HG03064 (cell line): ENCODE measurements around the gene CCDC181.

Experiments used
- ATAC-seq: cut with Tn5 transposase; IDR thresholded peaks from one replicate; pipeline ENCODE4 v1.9.1; 2021; ENCODE audit warnings: low read depth; ENCODE audit not compliant: unreplicated experiment

The CCDC181 gene

DNA sequence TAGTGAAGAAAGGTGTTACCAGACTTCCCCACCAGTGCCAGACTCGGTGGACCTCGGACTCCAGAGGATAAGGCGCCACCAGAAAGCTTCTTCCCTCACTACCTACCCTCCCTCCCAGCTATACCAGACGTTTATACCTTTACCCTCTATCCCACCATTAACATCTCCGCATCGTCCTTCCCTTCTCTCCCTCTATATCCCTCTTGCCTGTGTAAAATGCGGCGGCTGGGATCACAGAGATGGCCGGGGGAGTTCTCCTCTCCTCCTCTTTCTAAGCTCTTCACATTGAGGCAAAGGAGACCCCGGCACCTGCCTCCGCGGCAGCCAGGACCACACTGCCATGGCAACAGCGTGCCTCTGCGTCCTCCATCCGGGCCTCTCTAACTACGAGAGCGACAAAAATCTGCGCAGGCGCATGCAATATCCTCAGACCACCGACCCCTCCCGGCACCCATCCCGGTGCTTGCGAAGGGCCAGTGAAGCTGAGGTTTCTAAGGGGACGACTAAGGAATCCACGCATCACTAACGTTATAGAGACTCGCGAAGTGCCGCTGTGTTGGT is at the start of gene CCDC181:
Gene CCDC181, minus strand, starts transcription at position 394 of the 561 bp plus-strand sequence. CDS start 2,547 bp downstream, outside the sequence.
- no peak for ATAC-seq

- ATAC-seq: no peak
Observed at GRCh38 chr1:169475806-169476387, 48.6 kb upstream of the CCDC181 start.

- ATAC-seq: no peak
Observed at GRCh38 chr1:169474302-169474995, 47.2 kb upstream of the CCDC181 start.

GRCh38 chr1:169473347-169473746 is 46.1 kb upstream of the CCDC181 start:
- no peak for ATAC-seq

- ATAC-seq: no peak
Observed at GRCh38 chr1:169472738-169473137, 45.5 kb upstream of the CCDC181 start.

DNA sequence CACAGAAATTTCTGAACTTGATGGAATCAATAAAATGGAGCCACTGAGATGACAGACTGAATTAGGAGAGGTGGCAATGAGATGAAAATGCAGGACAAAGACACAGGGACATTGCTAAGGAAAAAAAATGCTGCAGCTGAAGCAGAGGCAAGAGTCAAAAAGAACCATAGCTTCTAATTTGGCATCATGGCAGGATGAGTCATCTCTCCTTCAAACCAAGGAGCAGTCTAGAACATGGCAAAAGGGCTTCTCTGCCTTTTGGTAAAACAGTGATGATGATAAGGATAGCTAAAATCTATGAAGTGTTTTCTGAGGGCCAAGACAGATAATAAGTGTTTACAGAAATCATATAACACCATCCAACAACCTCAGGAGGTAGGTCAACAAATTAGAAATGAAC is 41.7 kb upstream of the CCDC181 start:
- no peak for ATAC-seq

DNA sequence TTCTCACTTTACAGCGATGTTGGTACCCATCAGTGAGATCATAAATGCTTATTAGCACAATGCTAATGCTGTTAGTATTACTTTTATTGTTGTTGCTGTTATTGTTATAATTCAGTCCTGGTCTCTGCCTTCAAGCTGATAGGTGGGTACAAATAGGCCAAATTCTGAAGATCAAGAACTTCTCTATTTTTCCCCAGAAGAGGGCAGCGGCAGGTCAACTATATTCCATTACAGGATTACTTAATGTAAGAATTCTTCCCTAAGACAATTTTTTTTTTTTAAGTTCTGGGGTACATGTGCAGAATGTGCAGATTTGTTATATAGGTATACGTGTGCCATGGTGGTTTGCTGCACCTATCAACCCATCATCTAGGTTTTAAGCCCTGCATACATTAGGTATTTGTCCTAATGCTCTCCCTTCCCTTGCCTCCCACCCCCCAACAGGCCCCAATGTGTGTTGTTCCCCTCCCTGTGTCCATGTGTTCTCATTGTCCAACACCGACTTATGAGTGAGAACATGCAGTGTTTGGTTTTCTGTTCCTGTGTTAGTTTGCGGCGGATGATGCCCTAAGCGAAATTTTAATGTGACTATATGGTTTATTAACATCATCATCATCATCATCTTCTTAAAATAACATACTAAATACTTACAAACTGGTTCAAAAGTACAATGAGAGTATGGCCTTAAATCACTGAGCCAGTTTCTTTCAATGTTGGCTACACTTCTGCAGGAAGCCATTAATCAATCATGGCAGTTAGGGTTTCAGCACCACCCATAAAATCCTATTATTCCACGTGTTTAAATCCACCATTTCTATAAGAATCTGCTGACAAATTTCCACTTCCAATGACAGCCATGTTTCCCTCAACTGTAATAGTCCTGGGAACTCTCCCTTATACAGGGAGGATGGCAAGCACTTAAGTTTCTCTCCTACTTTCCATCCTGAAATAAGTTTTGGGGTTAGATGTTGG is 39.3 kb upstream of the CCDC181 start:
- no peak for ATAC-seq

- no peak for ATAC-seq
Observed at GRCh38 chr1:169465281-169465680, 38.0 kb upstream of the CCDC181 start.

- no peak for ATAC-seq
Observed at GRCh38 chr1:169462385-169462784, 35.1 kb upstream of the CCDC181 start.

GRCh38 chr1:169461390-169462000 is 34.2 kb upstream of the CCDC181 start:
- no peak for ATAC-seq

GRCh38 chr1:169460191-169460833 is 33.0 kb upstream of the CCDC181 start:
- ATAC-seq: no peak

GRCh38 chr1:169457443-169457842 is 30.2 kb upstream of the CCDC181 start:
- no peak for ATAC-seq

DNA sequence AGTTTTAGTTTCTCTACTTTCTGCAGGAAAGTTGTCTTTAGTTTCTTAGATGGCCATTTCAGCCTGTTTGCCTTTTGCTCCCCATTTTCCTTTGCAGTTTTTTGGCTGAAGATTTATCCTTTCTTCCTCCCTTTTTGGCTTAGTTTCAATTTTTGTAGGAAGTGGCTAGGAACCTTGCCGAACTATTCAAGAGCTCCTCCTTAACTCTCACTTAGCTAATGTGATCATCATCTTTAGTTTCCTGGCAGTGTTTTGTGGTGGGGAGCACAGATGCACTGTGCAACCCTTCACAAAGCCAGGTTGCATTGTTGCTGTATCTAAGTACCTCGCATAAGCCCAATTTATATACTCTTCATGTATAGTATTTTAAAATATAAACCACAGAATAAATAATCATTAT is 28.8 kb upstream of the CCDC181 start:
- ATAC-seq: no peak

DNA sequence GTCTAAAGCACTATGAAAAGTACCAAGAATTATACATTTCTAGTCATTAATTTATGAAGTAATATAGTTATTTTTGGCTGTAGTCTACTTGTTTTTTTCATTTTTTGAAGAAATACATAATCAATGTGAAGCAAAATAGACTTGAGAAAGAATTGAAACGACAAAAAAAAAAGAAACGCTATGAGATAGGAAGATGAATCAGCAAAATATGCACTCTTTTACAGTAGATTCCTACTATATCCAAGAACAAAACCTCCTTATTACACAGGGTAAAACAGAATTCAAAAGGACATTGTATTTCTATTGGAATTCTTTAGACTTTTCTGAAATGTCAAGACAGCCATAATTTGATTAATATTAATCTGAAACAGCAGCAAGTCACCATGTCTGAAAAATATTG is 25.6 kb upstream of the CCDC181 start:
- no peak for ATAC-seq

GRCh38 chr1:169451218-169451824 is 24.0 kb upstream of the CCDC181 start:
- no peak for ATAC-seq

DNA sequence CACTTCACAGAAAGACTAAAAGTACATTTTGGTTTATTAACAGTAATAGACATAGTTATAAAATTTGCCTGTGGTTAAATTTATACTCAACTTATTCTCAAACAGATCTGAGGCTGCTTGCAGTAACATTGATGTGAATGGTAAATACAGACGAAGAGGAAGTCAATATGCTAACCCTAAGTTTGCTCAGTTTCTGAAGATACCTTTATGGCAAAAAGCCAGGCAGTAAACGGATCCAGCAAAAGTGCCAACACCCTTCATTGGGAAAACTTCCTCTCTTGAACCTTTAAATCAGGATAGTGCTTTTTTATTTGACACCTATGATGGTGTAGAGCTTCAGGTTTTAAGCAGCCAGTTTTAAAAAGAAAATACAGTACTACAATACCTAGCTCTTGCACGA is 16.6 kb upstream of the CCDC181 start:
- no peak for ATAC-seq

DNA sequence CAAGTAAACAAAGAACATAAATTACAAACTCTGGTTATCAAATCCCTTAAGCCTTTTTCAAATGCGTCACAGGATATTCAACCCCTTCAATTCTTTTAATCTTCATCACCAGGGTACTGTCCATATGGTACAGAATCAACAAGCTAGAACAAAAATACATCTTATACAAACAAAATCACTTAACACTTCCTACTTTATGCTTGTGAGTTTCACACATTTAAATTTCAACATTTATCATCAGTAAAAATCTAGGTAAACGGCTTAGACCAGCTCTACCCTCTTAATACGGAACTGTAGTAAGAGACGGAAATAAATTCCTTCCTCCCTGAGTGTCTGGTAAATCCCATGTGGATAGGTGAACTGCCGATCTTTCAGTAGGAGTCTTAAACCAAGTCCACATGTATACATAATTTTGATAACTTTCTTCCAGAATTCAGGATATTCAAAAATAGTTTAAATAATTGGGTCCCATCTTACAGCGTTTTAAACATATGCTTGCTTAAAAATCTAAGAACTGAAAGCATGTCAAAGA is 1.0 kb downstream of the CCDC181 start:
- no peak for ATAC-seq

- ATAC-seq: no peak
Observed at GRCh38 chr1:169421309-169421708, 6.0 kb downstream of the CCDC181 start.

DNA sequence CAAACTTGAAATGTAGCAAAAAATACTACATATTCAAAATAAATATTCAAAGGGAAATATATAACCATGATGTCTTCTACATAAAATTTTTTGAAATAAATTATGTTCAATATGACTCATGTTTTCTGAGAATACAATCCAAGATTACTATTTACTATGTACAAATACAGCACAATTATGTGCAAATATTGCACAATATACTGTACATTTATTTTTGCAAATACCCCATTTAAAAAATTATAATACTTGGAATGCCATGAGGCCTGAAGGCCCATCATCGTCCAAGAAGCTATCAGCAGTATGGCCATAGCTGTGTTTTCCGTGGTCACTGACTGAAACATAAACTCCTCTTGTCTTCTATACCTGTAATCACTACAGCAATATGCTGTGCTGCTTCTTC is 12.3 kb downstream of the CCDC181 start:
- no peak for ATAC-seq
